Spleen (tissue), 11 donors: ENCODE measurements around the gene IZUMO4. TPM values are rescaled to one million over a fixed set of nuclear protein-coding genes. Genes with fewer than 3 reads are reported as not detected.
A peak's percentile ranks its signal among the peaks of the same experiment; 100 is the strongest.
"Not testable (repeated sequence)": the region's sequence is repeated elsewhere in the genome, so short reads cannot be mapped to it uniquely, and the experiment has no call there.

Source experiments
- DNase-seq: peaks from one replicate; pipeline ENCODE4 v3.0.0-alpha.2; 2020
- H3K27ac ChIP-seq, 8 donors: fragments of 200-600 bp; sonication (generic) in 7 of 8; 1 replicate in 4 of 8; 2 replicates in 4 of 8; pipeline versions ENCODE4 v1.5.0 to v1.8.0; 2016 to 2021; ENCODE audit warnings: inconsistent platforms in 4 of 8, mild to moderate bottlenecking in 4 of 8, moderate library complexity in 1 of 8
- H3K27me3 ChIP-seq, 7 donors: fragments of 200-600 bp; sonication (generic) in 6 of 7; replicated peaks in 1 of 7; 1 replicate in 4 of 7; 2 replicates in 3 of 7; pipeline versions ENCODE4 v1.5.0 to v1.8.0; 2016 to 2021; ENCODE audit warnings: inconsistent platforms in 3 of 7, mild to moderate bottlenecking in 1 of 7
- H3K36me3 ChIP-seq, 6 donors: fragments of 200-600 bp; sonication (generic) in 5 of 6; 1 replicate in 4 of 6; 2 replicates in 2 of 6; pipeline versions ENCODE4 v1.5.0 to v1.8.0; 2016 to 2021; ENCODE audit warnings: inconsistent platforms in 2 of 6
- H3K4me1 ChIP-seq, 6 donors: fragments of 200-600 bp; sonication (generic) in 5 of 6; 1 replicate in 3 of 6; 2 replicates in 3 of 6; pipeline versions ENCODE4 v1.5.0 to v1.8.0; 2016 to 2021; ENCODE audit warnings: inconsistent platforms in 3 of 6
- H3K4me3 ChIP-seq, 8 donors: fragments of 200-600 bp; sonication (generic) in 7 of 8; 1 replicate in 4 of 8; 2 replicates in 4 of 8; pipeline versions ENCODE4 v1.5.0 to v1.8.0; 2016 to 2021; ENCODE audit warnings: inconsistent platforms in 4 of 8, mild to moderate bottlenecking in 4 of 8, moderate library complexity in 2 of 8
- H3K9me3 ChIP-seq, 8 donors: fragments of 200-600 bp; sonication (generic) in 7 of 8; 1 replicate in 4 of 8; 2 replicates in 4 of 8; pipeline versions ENCODE4 v1.5.0 to v1.8.0; 2016 to 2021; ENCODE audit warnings: inconsistent platforms in 4 of 8
- CTCF ChIP-seq, 11 experiments: fragments of 200-600 bp in 7 of 11; fragments of 450-650 bp in 4 of 11; sonication (generic) in 4 of 11; IDR thresholded peaks in 8 of 11; conservative IDR thresholded peaks in 3 of 11; 1 replicate in 7 of 11; 2 replicates in 4 of 11; pipeline versions ENCODE4 v1.4.0 to v1.8.0; 2016 to 2021; ENCODE audit warnings: antibody characterized with exemption in 11 of 11, inconsistent platforms in 4 of 11, mild to moderate bottlenecking in 1 of 11
- POLR2A ChIP-seq, 3 donors: fragments of 450-650 bp; IDR thresholded peaks; one replicate each; pipeline ENCODE4 v1.5.1; 2017; ENCODE audit warnings: antibody characterized with exemption in 3 of 3, mild to moderate bottlenecking in 1 of 3
- POLR2AphosphoS5 ChIP-seq, 3 donors: sonication (generic); formaldehyde crosslinking; IDR thresholded peaks; one replicate each; pipeline ENCODE4 v1.5.1; 2017; ENCODE audit warnings: antibody characterized with exemption in 3 of 3
- WGBS, 5 donors: extraction: QIAGEN DNeasy Blood & Tissue Kit in 3 of 5; methylation state at CpG; one replicate each; pipeline versions ENCODE4 v1.1.5 to v1.1.7; 2013 to 2018; 5-methylcytosine and 5-hydroxymethylcytosine counted together
- intact Hi-C: fragments of 100-400 bp; cut with DNase I; formaldehyde crosslinking; loops from one replicate; pipeline ENCODE4 v1.15.0; 2023; ENCODE audit warnings: low total_unique reads
- polyA plus RNA-seq, 3 donors: library from polyadenylated mRNA; stranded (reverse); fragments of 200-250 nt; gene quantifications; one replicate each; pipeline ENCODE4 v1.2.1, GENCODE V29; 2013
- total RNA-seq, 7 donors: library from RNA; depleted of rRNA in 3 of 7; stranded (reverse); fragments of >200 nt in 3 of 7; fragmentation: NEBNext Ultra II Directional in 4 of 7; extraction: Animal tissue kit (Norgen Biotek cat#: 25700) in 4 of 7; gene quantifications; one replicate each; pipeline versions ENCODE4 v1.1.0 to v1.2.1, GENCODE V29; 2016 to 2021
- donor health status: healthy with polysubstance abuse.
- donor health status: DM: no; HTN: no; CAD: no; lungs with moderate emphysema.
- donor health status: DM: no; HTN: no; CAD: no.
- donor health status: Bipolar disorder and iron deficiency.
- donor health status: healthy.
- donor health status: DM: no; HTN: no; CAD: no.
- donor health status: DM: yes; HTN: yes; CAD: no.

Gene IZUMO4
- total and polyA plus RNA-seq, 10 donors = 1.9 to 25.9 (median 5.7) TPM

DNA sequence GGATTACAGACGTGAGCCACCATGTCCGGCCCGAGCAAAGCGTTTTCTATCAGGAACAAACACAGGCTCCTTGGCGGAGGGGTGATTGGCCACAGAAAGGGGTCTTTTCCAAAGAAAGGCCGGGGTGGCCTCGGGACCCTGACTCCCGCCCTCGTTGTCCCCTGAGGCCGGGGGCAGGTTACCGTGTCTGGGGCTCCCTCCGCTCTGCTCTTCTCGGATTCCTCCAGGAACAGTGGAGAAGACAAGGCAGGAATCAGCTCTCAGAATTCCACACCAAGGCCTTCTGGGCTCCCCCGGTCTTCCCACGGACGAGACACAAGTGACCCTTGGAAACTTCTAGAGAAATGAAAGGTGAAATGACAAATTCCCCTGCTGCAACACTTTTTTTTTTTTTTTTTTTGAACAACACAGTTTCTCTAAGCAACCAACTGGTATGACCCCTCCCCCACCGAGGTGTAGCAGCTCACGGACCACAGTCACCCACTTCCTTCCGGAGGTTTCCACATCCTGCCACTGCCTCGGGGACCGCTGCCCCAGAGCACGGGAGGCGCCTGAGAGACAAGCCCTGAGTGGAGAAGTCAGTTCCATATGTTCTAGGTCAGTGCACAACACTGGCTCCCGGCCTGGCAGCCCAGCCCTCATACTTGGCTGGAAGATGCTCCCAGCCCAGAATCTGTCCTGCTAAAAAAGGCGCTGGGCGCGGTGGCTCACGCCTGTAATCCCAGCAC lies 11.6 kb upstream of the IZUMO4 start:
- Histone ChIP-seq H3K4me3 (peak overlapping the region; percentile 58 to 93 (median 72)), H3K27me3 (no peaks in the 10 kb centered on the region), H3K27ac (peak overlapping the region; percentile 83 to 98 (median 95)), H3K9me3 (no peaks in the 10 kb centered on the region), H3K36me3 (peaks cover 0 to 50% (median 13%) of the 10 kb centered on the region in 6 donors), H3K4me1 (peaks cover 59 to 100% (median 88%) of the 10 kb centered on the region in 6 donors)
- peak; percentile 92 to 97 (median 95) for TF ChIP-seq POLR2AphosphoS5 (IDR thresholded peaks at IDR 0.05)
- peak in 2 of 11 experiments; percentile 10 to 18 for TF ChIP-seq CTCF (IDR thresholded peaks at IDR 0.05 in 8 of 11, conservative IDR thresholded peaks at IDR 0.05 in 3 of 11)
- no peak for TF ChIP-seq POLR2A (IDR thresholded peaks at IDR 0.05)
- peak; percentile 97 for DNase-seq
- WGBS, 5 donors = 15 to 31% (median 17%) methylated on average over 23 to 28 of the region's 28 CpGs
- intact Hi-C loops = no loop called here

- H3K36me3 ChIP-seq = peaks cover 0 to 39% (median 0%) of the 10 kb centered on the region in 6 donors
- H3K4me1 ChIP-seq = peaks cover 66 to 100% (median 88%) of the 10 kb centered on the region in 6 donors
- H3K27ac ChIP-seq = peak overlapping the region; percentile 83 to 98 (median 95)
- peak in 1 of 3 donors; percentile 76 for TF ChIP-seq POLR2AphosphoS5 (IDR thresholded peaks at IDR 0.05)
- DNase-seq, H3K27me3 ChIP-seq, intact Hi-C loops, H3K9me3 ChIP-seq: not testable (repeated sequence)
- 43 to 55% (median 47%) methylated on average over 13 of the region's 13 CpGs for WGBS, 5 donors
- peak overlapping the region in 2 of 8 donors; percentile 11 to 93 for H3K4me3 ChIP-seq
These were observed 9.8 kb upstream of the IZUMO4 start for GRCh38 chr19:2086695-2087620.

GRCh38 chr19:2087621-2088100 lies 9.1 kb upstream of the IZUMO4 start:
- peaks cover 0 to 39% (median under 1%) of the 10 kb centered on the region in 6 donors for H3K36me3 ChIP-seq
- 32 to 50% (median 39%) methylated on average over 8 to 14 of the region's 14 CpGs for WGBS, 5 donors
- H3K4me1 ChIP-seq = peaks cover 66 to 100% (median 88%) of the 10 kb centered on the region in 6 donors
- intact Hi-C loops = no loop called here
- no peaks in the 10 kb centered on the region for H3K9me3 ChIP-seq
- TF ChIP-seq POLR2A (IDR thresholded peaks at IDR 0.05) = no peak
- peak in 2 of 11 experiments; percentile 9 to 11 for TF ChIP-seq CTCF (IDR thresholded peaks at IDR 0.05 in 8 of 11, conservative IDR thresholded peaks at IDR 0.05 in 3 of 11)
- TF ChIP-seq POLR2AphosphoS5 (IDR thresholded peaks at IDR 0.05) = peak; percentile 71 to 83 (median 71)
- peak overlapping the region; percentile 83 to 98 (median 95) for H3K27ac ChIP-seq
- DNase-seq = peak; percentile 88
- H3K4me3 ChIP-seq = peak overlapping the region in 2 of 8 donors; percentile 11 to 93
- H3K27me3 ChIP-seq = no peaks in the 10 kb centered on the region

DNA sequence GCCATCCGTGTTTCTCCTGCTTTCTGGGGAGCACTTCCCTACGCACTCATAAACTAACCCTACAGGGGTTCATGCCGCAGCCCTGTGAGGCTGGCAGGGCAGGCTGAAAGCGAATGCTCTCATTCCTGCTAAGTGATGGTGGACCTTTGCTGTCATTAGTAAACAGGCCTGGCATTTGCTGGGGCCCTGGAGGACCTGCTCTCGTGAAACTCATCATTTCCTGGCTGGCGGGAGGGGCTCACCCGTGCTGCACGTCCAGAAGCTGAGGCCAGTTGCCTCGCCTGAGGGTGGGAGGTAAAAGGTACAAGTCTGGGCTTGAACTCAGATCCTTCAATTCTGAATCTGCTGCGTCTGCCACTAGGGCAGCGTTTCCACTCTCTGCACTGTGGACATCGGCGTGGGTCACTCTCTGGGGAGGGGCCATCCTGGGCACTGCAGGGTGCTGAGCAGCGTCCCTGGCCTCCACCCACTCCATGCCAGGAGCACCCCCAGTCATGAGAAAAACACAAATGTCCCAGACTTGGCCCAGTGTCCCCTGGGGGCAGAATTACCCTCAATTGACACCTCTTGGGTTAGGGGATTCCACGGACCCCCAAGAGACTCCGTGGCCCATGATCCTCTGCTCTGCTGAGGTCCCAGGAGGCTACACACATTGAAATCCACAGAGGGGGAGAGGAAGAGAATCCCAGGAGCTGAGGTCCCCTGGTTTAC lies 7.6 kb upstream of the IZUMO4 start:
- intact Hi-C loops = no loop called here
- no peaks in the 10 kb centered on the region for H3K9me3 ChIP-seq
- no peaks in the 10 kb centered on the region for H3K27me3 ChIP-seq
- TF ChIP-seq CTCF (IDR thresholded peaks at IDR 0.05 in 8 of 11, conservative IDR thresholded peaks at IDR 0.05 in 3 of 11) (no peak), POLR2AphosphoS5 (IDR thresholded peaks at IDR 0.05) (peak; percentile 37 to 61 (median 57)), POLR2A (IDR thresholded peaks at IDR 0.05) (no peak)
- no peak for DNase-seq
- 48 to 58% (median 54%) methylated on average over 14 to 16 of the region's 16 CpGs for WGBS, 5 donors
- H3K36me3 ChIP-seq = peaks cover 0 to 38% (median 3%) of the 10 kb centered on the region in 6 donors
- peak overlapping the region; percentile 27 to 98 (median 95) for H3K27ac ChIP-seq
- H3K4me1 ChIP-seq = peaks cover 73 to 100% (median 92%) of the 10 kb centered on the region in 6 donors
- peak overlapping the region in 3 of 8 donors; percentile 3 to 58 (median 30) for H3K4me3 ChIP-seq
